GM18951 (cell line): ENCODE data around the gene MPPED1.

ENCODE experiments used
- POLR2A ChIP-seq: IDR thresholded peaks from 4 replicates; pipeline ENCODE4 v1.6.1; 2011; ENCODE audit warnings: mild to moderate bottlenecking; ENCODE audit not compliant: insufficient read length, insufficient read depth; ENCODE audit errors: extremely low read depth
- in situ Hi-C: fragments of 300-500 bp; cut with MboI; formaldehyde crosslinking; loops from one replicate; pipeline ENCODE4 v1.12.0; 2022; ENCODE audit warnings: low sequenced_read_pairs, mixed read lengths, inconsistent platforms; ENCODE audit not compliant: unreplicated experiment

Gene MPPED1

DNA sequence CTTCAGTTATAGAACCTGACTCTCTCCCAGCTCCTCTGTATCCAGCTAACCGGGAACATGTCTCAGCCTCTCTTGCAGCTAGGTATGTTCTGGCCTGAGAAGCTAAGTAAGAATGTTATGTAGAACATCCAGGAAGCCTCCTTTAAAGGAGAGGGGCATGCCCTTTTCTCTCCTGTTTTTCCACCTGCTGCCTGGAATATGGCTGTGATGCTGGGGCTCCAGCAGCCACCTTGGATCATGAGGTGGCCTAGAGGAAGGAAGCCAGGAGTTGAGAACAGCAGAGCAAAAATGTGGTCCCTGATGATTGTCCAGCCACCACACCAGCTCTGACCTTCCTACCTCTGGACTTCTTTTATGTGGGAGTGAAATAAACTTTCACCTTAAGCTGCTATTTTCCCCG is 117.6 kb downstream of the MPPED1 start:
- in situ Hi-C loops: no loop called here
- no peak for TF ChIP-seq POLR2A

DNA sequence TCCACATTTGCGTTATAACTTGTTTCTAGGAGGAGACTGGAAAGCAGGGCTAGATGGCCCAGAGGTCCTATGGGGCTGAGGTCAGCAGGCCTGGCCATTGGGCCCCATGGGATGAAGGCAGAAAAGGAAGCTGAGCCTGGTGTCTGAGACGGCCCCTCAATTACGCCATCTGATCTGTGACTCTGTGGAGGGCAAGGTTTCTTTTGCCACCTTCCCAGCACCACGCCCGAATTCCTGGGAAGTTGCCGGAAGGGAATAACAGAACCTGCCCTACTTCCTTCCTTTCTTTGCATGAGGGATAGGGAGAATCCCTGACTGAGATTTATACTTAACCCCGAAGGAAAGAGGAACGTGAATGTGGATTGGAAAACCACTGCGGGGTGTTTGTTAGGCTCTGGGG is 118.1 kb downstream of the MPPED1 start:
- in situ Hi-C loops: no loop called here
- no peak for TF ChIP-seq POLR2A

DNA sequence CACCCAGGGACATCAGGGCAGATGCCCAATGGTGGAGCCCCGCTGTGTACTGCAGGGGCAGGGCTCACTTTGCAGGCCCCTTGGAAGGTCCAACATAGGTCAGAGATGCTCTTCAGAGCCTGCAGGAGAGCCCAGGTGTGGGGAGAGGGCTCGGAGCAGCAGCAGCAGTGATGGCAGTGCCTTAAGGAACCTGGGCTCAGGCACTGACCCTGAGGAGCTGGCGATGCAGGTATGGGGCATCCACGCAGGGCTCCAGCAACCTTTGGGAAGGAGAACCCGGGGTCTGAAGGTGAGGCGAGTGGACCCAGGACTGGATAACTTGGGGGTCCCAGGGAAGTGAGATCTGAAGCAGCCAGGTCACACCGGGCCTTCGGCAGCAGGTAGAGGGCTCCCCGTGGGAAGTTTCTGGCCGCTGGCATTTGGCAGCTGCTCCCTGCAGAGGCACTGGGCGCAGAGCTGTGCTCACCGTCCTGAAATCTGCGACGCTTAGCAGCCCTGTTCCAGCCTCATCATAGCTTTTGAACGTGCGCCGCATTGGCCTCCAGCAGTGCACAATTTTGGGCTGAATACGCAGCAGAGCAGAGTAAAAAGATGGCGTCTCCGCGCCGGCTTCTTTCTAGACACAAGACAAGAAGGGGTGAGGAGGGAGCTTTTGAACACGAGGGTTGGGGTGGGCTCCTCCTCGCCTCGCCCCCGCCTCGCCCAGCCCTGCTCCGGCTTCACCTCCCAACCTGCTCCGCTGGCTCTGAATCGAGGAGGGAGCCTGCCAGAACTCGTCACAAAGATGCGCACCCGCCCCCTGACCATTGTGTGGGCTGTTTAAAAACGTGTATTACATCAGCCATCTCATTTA is 118.8 kb downstream of the MPPED1 start:
- in situ Hi-C loops: no loop called here
- TF ChIP-seq POLR2A: no peak

DNA sequence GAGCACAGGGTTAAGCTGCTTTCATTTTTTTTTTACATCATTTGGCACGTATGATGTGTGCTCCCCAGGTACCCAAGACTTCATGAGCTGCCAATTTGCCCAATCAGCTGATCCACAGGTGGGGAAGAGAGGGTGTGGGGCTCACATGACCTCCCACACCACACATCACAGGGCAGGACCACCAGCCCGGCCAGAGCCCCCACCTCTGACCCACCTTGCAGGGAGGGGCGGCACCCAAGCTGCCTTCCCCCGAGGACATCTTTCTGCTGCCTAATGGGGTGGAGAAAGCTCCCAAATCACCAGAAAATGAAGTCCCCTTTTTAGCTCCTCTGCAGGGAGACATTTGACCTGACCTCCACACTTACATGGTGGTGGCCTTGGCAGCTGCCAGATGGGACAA is 119.8 kb downstream of the MPPED1 start:
- in situ Hi-C loops: no loop called here
- TF ChIP-seq POLR2A: no peak

DNA sequence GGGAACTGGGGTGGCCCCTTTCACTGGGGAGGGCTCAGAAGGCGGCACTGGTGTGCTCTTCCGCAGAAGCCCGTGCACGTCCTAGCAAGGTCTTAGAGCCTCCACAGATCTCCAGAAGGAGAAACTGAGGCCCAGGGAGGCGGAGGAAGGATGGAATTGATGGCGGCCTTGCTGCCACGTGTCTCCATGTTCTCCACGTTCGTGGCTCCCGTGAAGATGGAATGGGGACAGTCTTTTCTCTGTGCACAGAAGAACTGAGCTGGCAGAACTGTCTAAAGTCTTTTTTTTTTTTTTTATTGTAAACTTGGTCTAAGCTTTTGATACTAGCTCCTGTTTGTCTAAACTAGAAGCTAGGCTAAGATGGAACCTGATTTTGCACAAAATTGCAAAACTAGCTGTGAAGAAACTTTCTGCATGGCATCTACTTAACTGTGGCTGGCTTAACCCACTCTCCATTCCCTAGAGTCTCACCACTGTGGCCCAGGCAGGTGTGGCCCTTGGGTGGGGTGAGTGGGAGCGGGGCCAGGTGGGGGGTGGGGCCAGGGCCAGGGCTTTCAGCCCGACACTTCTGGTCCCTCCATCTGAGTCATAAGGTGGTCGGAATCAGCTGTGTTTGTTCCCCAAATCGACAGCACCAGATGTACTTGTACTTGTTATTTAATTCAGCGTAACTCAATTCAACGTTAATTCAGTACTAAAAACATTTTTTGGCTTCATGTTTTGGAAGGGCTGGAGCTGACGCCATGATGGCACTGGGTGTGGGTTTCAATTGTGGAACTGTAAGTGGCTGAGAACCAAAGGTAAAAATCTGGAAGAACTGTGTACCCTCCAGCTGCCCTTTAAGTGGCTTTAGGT is 120.7 kb downstream of the MPPED1 start:
- TF ChIP-seq POLR2A: no peak
- in situ Hi-C loops: no loop called here

DNA sequence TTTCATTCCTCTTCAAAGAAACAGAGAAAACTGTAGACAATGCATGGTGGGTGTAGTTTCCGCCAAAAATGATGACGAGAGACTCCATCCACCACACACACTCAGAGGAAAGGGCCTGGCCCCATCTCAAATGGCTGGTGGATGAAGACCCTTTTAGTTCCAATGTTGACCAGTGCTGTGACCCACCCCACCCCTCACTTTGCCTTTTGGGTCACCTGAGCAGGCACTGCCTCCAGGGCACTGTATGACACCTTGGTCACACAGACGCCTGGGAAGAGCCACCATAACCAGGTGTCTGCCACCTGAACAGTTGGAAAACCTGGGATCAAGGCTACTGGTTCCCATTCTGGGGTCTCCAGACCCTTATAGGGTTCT is 121.3 kb downstream of the MPPED1 start:
- in situ Hi-C loops: no loop called here
- no peak for TF ChIP-seq POLR2A

- in situ Hi-C loops: no loop called here
- TF ChIP-seq POLR2A: no peak
These were observed 122.0 kb downstream of the MPPED1 start for GRCh38 chr22:43533656-43534428.

DNA sequence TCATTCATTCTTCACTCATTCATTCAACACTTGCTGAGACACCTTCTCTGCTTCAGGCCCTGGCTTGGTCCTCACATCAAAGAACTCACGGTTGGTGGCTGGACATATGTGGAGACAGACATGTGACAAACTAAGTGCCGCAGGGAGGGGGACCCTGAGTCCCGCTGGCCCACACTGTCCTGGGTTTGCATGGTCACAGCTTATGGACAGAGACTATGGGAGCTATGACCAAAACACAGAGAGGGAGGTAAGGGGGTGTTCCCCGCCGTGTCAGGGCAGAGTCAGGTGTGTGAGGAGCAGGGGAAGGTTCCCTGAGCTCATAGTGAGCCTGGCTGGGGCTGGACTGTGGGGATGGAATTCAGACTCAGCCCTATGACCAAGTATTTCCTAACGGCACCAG is 123.1 kb downstream of the MPPED1 start:
- in situ Hi-C loops: no loop called here
- TF ChIP-seq POLR2A: no peak

DNA sequence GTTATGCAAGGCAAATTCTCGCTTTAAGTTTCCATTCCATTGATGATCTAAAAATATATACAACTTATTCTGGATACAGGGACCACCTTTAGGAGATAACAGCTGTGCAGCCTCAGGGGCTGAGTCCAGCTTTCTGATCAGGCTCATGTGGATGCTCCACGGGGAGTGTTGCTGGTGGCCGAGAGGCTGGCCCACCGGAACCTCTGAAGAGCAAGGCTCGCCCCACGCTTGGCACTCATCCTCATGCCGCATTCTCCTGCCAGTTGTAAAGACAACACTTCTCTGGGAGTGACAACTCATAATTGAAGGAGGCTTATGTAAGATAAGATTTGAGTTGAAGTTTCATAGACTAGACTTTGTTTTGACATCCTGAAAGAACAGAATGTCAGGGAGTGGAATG is 123.5 kb downstream of the MPPED1 start:
- in situ Hi-C loops: no loop called here

DNA sequence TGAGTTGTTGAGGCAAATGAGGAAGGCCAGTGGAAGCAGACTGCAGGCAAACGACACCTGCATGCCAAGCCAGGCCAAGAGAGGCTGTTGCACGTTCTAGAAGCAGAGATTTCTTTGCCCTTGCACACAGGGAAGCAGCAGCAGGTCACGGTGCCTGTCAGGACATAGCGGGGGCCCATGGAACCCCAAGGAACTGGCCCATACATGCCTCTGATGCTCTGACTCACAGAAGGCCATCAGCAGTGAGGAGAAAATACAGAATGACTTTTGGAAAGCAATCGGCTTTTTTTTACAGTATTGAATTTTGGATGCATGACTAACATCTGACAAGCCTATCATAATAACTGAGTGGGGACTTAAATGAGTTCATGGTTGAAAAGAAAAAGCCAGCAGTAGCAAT is 123.9 kb downstream of the MPPED1 start:
- TF ChIP-seq POLR2A: no peak
- in situ Hi-C loops: no loop called here

More for the DNA sequence above, 123.5 kb downstream of the MPPED1 start:
- TF ChIP-seq POLR2A: no peak

GRCh38 chr22:43537019-43537585 is 125.3 kb downstream of the MPPED1 start:
- in situ Hi-C loops: no loop called here
- TF ChIP-seq POLR2A: no peak

- TF ChIP-seq POLR2A: no peak
- in situ Hi-C loops: no loop called here
These were observed 128.0 kb downstream of the MPPED1 start for GRCh38 chr22:43539572-43540528.

DNA sequence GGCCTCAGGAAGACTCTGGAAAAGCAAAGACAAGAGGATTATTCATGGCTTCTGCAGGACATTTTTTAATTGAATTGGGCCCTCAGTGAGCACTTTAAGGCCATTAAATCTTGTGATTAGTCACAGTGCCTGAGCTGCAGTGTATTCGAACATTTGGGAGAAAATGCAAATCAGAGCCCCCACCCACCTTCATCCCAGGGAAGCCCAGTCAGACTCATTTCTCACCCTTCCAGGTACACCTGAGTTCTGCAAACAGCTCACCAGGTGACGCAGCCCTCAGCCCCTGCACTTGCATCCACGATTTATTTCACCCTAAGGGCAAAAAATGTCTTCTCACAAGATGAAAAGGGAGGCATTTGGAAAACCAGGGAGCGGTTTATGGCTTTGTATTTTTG is 128.7 kb downstream of the MPPED1 start:
- in situ Hi-C loops: no loop called here
- no peak for TF ChIP-seq POLR2A
